DMS53 treated with DMSO at 0.1 percent for 48 hours (cell line): Measurements from ENCODE around the gene CHD6.

Source experiments
- DNase-seq: peaks from one replicate; lab custom pipeline; 2025; ENCODE audit not compliant: unreplicated experiment; lab: John Stamatoyannopoulos, UW

CHD6 gene

GRCh38 chr20:41376349-41376748 is 241.8 kb downstream of the CHD6 start:
- no peak for DNase-seq

GRCh38 chr20:41375846-41376245 is 242.3 kb downstream of the CHD6 start:
- DNase-seq = no peak

GRCh38 chr20:41373931-41374920 is 244.0 kb downstream of the CHD6 start:
- no peak for DNase-seq

DNA sequence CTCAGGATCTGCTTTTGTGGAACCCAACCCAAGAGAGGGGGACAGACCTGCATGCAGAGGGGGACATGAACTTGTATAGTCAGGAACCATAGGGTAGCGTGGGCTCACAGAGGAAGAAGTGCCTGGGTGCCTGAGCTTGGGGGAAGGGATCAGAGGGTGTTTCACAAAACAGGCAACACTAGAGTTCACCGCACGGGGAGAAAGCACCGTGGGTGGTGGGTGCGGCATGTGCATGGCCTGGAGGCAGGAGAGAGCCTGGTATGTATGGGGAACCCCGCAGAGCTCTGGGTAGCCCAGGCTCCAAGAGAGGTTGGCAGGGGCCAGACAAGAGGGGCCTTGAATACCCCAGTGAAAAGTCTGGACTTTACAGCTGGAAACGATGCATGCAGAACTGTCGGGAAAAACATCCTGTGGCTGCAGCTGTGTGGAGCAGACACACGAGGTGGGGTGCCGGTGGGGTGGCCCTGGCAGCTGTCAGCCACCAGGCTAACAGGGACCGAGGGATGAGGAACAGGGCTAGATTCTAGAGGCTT is 244.9 kb downstream of the CHD6 start:
- no peak for DNase-seq

DNA sequence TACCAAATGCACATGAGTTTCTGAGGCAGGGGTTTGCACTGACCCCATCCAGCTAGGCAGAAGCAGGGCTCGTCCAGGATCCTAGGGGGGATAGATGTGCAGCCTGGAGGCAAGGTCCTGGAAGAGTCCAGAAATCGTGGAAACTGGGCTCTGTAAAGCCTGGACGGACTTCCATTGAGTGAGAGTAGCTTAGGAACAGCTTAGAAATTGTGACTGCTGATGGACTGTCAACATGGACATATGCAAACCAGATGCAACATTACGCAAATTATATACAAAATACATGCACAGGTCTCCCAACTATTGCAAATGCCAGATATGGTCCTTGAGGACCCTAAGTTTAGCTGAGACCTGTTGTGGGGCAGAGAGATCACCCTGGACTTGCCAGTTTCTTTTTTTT is 246.8 kb downstream of the CHD6 start:
- no peak for DNase-seq

- no peak for DNase-seq
These were observed 248.0 kb downstream of the CHD6 start for GRCh38 chr20:41370176-41370575.

GRCh38 chr20:41369673-41370072 is 248.5 kb downstream of the CHD6 start:
- no peak for DNase-seq

DNA sequence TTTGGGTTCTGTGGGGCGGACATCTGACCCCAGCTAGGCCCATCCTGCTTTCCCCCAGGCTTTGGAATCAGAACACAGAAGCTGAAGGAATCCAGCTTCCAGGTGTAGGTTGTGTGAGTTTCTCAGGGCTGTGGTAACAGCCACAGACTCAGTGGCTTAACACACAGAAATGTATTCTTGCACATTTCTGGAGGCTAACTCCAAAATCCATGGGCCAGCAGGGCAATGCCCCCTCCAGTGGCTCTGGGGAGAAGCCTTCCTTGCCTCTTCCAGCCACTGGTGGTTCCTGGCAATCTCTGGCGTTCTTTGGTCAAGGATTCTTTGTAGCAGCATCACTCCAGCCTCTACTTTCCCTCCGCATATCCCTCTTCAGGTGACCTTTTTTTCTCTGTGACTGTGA is 250.2 kb downstream of the CHD6 start:
- no peak for DNase-seq

DNA sequence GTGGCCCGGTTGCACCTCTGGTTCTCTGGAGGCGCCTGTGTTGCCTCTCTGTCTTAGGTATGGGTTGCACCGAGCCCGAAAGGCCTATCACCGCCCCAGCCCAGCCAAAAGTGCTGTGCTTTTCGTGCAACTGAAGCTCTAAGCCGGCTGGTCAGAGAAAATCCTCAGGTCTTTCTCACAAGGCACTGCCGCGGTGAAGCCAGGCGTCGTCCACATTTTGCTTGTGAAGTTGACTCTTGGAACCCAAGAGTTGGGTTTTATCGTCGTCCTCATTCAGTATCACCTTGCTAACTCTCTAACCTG is 250.8 kb downstream of the CHD6 start:
- no peak for DNase-seq

DNA sequence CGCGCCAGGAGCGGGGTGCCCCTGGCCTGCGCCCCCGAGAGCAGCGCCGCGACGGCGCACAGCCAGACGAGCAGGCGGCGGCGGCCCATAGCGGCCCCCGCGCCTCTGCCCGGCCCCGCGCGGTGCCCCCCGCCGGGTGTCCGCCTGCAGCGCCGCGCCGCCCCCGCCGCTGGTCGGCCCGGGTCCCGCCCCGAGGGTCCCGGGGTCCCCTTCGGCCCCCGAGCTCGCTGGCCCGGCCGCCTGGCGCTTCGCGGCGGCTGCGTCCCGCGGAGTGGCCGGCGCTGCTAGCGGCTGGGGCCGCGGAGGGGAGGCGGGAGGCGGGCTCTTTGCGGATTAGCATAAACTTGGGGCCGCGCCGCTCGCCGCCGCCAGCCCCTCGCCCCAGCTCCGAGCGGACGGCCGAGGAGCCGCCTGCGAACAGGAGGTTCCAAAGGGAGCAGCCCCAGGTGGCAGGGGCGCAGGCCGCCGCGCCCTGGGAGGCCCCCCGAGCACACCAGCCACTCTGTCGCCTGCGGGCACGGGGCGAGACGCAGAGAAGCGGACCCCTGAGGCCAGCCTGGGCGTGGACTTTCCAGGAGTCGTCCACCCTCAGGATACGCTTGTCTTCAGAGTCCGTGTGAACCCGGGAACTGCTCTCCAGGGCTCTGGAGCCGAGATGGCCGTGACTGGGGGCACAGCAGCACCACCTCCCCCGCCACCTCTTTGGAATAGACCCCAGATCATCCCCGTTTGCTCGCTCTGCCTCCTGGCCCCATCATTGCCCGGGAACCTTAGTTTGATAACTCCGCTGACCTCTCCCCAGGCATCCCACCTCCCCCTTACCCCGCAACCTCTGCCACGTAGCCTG is 251.4 kb downstream of the CHD6 start, which contains the start of gene EMILIN3:
Gene EMILIN3, minus strand, starts transcription at position 273 of the 847 bp plus-strand sequence. Its CDS starts 184 bp downstream, at position 89.
- DNase-seq = no peak

- no peak for DNase-seq
These were observed 252.2 kb downstream of the CHD6 start for GRCh38 chr20:41365777-41366545.

DNA sequence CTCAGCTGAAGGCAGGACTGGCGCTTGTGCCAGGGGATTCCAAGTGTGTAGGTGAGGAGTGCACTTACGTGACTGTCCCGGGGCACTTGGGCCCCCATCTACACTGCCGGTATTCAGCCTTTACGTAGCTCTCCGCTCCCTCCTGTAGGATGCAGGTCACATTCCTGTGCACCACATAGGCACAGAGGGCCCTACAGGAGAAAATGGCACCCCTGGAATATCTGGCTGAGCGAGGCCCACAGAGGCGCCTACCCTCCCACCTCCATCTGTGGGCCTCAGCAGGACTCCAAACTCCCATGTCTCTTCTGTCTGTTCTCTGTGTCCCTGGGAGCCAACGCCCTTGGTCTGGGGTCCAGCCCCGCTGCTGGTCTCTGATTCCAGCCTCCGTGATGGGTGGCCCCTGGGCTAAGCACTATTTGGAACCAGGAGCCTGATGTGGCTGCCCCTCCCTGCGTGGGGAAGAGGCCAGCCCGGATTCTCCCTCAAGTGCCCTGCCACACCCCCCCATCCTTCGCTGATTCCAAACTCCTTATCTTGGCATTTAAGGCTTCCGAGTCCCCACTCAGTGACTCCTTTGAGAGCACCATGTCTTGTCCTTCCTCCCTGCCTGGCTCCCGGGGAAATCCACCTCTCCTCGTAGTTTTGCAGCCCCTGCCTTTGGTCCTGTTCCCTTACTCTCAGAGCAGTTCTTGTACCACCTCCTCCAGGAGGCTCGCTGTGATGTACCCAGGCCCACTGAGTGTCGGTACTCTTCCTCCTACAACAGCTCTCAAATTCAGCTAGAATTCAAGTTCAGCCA is 253.0 kb downstream of the CHD6 start:
- no peak for DNase-seq

- DNase-seq = no peak
These were observed 253.8 kb downstream of the CHD6 start for GRCh38 chr20:41364236-41364855.

GRCh38 chr20:41363601-41364000 is 254.6 kb downstream of the CHD6 start:
- DNase-seq = no peak

DNA sequence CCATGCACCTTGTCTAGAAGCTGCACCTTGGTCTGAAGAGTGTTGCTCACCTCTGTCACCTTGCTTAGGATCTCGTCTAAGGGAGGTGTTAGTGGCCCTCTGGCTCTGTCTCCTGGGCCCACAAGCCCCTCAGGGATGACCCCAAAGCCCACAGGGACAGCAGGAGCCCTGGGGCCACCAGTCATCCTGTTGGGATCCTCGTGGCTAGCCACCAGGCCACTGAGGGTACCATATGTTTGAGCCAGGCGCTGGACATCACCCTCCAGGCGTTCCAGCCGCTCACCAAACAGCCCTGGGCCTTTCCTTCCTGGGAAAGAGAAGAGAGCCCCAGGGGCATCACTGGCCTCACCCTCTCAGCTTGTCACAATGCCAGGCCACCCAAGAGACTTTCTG is 255.4 kb downstream of the CHD6 start:
- no peak for DNase-seq

GRCh38 chr20:41361757-41362747 is 256.1 kb downstream of the CHD6 start:
- no peak for DNase-seq

GRCh38 chr20:41360831-41361756 is 257.1 kb downstream of the CHD6 start:
- no peak for DNase-seq
